Sigmoid colon (tissue), 4 donors: Measurements from ENCODE around the gene SP6.

Source experiments
- EP300 ChIP-seq, 4 donors: sonication (generic); formaldehyde crosslinking; IDR thresholded peaks; one replicate each; pipeline ENCODE4 v1.6.1; 2017; ENCODE audit warnings: antibody characterized with exemption in 4 of 4
- POLR2AphosphoS5 ChIP-seq, 4 donors: sonication (generic); formaldehyde crosslinking; IDR thresholded peaks; one replicate each; pipeline ENCODE4 v1.6.1; 2017; ENCODE audit warnings: antibody characterized with exemption in 4 of 4
- TF ChIP-seq, protein P1 (sequence below), 4 experiments: fragments of 450-650 bp in 3 of 4; fragments of 200-600 bp in 1 of 4; IDR thresholded peaks; one replicate each; pipeline ENCODE4 v1.5.1; 2016 to 2019; ENCODE audit warnings: antibody characterized with exemption in 4 of 4, mild to moderate bottlenecking in 3 of 4, moderate library complexity in 2 of 4

DNA sequence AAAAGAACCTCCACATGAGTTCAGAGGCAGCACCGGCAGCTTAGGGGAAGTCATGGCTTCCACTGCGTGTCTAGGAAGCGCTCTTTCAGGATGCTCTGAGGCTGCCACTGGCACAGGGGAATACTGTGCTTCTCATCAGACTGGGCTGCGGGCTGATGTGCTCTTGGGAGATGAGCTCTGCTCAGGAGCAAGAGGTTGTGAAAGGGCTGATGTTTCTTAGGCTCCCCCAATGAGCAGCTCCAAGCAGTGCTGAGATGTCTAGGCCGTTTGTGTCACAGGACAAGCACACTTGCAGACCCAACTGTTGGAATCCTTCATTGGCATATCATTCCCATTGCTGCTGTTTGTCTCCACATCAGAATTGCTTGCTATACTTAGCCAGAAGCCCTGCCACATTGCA lies 48.7 kb upstream of the SP6 start:
- TF ChIP-seq, protein P1, sequence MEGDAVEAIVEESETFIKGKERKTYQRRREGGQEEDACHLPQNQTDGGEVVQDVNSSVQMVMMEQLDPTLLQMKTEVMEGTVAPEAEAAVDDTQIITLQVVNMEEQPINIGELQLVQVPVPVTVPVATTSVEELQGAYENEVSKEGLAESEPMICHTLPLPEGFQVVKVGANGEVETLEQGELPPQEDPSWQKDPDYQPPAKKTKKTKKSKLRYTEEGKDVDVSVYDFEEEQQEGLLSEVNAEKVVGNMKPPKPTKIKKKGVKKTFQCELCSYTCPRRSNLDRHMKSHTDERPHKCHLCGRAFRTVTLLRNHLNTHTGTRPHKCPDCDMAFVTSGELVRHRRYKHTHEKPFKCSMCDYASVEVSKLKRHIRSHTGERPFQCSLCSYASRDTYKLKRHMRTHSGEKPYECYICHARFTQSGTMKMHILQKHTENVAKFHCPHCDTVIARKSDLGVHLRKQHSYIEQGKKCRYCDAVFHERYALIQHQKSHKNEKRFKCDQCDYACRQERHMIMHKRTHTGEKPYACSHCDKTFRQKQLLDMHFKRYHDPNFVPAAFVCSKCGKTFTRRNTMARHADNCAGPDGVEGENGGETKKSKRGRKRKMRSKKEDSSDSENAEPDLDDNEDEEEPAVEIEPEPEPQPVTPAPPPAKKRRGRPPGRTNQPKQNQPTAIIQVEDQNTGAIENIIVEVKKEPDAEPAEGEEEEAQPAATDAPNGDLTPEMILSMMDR (IDR thresholded peaks at IDR 0.05), result no peak
- no peak for TF ChIP-seq POLR2AphosphoS5 (IDR thresholded peaks at IDR 0.05)
- TF ChIP-seq EP300 (IDR thresholded peaks at IDR 0.05), result no peak
